GM12872 (cell line): ENCODE measurements around the gene BIRC3.

Experiments
- CTCF ChIP-seq: IDR thresholded peaks from 3 replicates; pipeline ENCODE4 v1.5.1; 2011; ENCODE audit warnings: low read depth, mild to moderate bottlenecking, low read length, moderate library complexity; ENCODE audit not compliant: insufficient read depth

BIRC3 gene

DNA sequence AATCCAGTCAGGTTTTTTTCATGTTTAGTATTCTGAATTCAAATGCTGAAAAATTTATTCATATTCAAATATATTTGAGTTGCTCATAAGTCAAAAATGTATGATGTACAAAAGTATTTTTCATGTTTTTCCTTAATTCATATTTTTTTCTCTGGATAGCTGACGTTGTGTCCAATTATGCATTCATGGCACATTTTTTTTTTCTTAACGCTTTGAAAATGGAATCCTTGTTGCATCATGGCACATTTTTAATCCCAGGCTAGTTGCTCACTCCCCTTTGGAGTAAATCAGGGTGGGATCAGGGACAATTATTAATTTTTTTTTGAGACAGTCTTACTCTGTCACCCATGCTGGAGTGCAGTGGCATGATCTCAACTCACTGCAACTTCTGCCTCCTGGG lies 14.1 kb downstream of the BIRC3 start:
- no peak for TF ChIP-seq CTCF

DNA sequence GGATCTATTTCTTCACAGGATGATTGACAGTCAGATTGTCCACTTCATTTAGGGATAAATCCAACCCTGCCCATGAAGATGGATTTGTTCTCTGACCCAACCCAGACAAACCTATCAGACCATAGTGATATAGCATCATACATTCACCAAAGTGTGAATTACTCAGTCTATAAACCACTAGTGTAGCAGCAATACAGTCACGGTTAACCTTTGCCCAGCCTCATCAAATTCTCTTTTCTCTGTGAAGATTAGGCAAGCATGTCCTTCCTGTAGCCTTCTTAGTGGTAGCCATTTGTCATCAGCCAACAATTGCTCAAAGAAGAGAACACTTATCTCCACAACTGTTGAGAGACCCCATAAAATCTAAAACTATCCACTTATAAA lies 15.3 kb downstream of the BIRC3 start:
- no peak for TF ChIP-seq CTCF

GRCh38 chr11:102338479-102339010 lies 21.3 kb downstream of the BIRC3 start:
- no peak for TF ChIP-seq CTCF

GRCh38 chr11:102341844-102342318 lies 24.6 kb downstream of the BIRC3 start:
- TF ChIP-seq CTCF, result peak; percentile 81

DNA sequence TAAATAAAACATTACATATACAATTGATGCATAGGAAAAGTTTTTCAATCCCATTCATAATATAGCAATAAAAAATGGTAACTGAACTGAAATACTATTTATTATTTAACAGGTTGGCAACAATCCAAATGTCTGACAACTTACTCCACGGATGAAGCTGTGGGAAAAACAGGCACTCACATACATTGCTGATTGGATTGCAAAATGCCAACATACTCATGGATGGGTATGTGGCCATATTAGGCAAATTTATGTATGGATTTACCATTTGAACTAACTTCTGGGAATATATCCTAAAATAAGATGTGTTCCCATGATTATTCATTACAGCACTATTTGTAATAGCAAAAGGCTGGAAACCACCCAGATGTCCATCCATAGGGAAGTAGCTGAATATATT lies 26.5 kb downstream of the BIRC3 start:
- TF ChIP-seq CTCF, result no peak

DNA sequence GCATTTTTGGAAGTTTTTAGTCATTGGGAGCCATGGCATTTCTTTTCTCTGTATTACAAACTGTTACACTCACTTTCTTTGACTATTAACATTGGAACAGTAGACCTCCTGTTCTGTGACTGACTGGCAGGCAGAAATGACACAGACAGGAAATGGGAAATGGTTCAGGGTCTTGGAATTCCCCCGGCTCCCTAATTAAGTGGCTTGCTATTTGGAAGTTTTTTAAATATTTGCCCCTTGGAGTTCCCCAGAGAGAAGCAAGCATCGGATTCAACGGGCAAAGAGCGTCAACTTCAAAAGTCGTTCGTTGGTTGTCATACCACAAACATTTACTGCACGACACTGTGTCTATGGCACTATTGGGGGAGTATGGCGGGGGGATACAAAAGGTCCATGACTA lies 28.6 kb downstream of the BIRC3 start:
- no peak for TF ChIP-seq CTCF

- no peak for TF ChIP-seq CTCF
Observed at GRCh38 chr11:102346456-102346747, 29.1 kb downstream of the BIRC3 start.
